HCT116 (cell line): ENCODE measurements around the gene A4GALT. TPM values are rescaled to one million over a fixed set of nuclear protein-coding genes. Genes with fewer than 3 reads are reported as not detected.

Source experiments
- ATAC-seq: fragments of 200-7000 bp; cut with Tn5 transposase; 2 replicates; pipeline ENCODE4 v1.9.1; 2020; ENCODE audit warnings: mild to moderate bottlenecking, moderate library complexity
- BruUV-seq: library from RNA; stranded (reverse); fragments of 400-500 nt; replicated peaks from 2 replicates; lab custom pipeline; 2021; lab: Mats Ljungman, UMichigan
- CTCF ChIA-PET: fragments of 300-600 bp; sonication (Branson Sonifier 250); formaldehyde crosslinking; loops from one replicate; lab custom pipeline; 2021; ENCODE audit warnings: antibody characterized with exemption; lab: Charles Lee
- POLR2A ChIA-PET: fragments of 300-600, 350-600 bp; sonication (Branson Sonifier 250); formaldehyde crosslinking; loops from one replicate; lab custom pipeline; 2021; ENCODE audit warnings: antibody characterized with exemption; lab: Charles Lee
- RAD21 ChIA-PET, 2 experiments: fragments of 300-600 bp; sonication (Branson Sonifier 250); formaldehyde crosslinking; loops; one replicate each; lab custom pipeline; 2023; ENCODE audit warnings: low total read pairs in 2 of 2; ENCODE audit not compliant: uncharacterized antibody in 2 of 2, unreplicated experiment in 2 of 2, low non-redundant PET in 1 of 2; lab: Charles Lee
- DNase-seq: peaks from one replicate; pipeline ENCODE4 v3.0.0-alpha.2; 2010; ENCODE audit warnings: low read depth, low spot score
- H2AFZ ChIP-seq: fragments of 200-600 bp; shearing (Covaris generic), sonication (generic); 2 replicates; pipeline ENCODE4 v1.6.1; 2017; ENCODE audit warnings: low read depth, mixed run types, mixed read lengths, antibody characterized with exemption, low read length; ENCODE audit not compliant: poor library complexity, severe bottlenecking
- H3K27ac ChIP-seq: 2 replicates; pipeline ENCODE4 v1.5.1; 2012; ENCODE audit warnings: low read depth, low read length
- H3K27me3 ChIP-seq: fragments of 200-600 bp; sonication (generic); 2 replicates; pipeline ENCODE4 v1.6.1; 2016; ENCODE audit warnings: mixed run types, low read length, mixed read lengths; ENCODE audit not compliant: insufficient read depth
- H3K36me3 ChIP-seq, 2 experiments: fragments of 200-500 bp in 1 of 2; fragments of 200-600 bp in 1 of 2; sonication (Bioruptor generic) in 1 of 2; sonication (generic) in 1 of 2; 2 replicates each; pipeline versions ENCODE4 v1.5.1 to v1.6.1; 2014 to 2016; ENCODE audit warnings: low read length in 2 of 2, inconsistent platforms in 1 of 2, mixed read lengths in 1 of 2, mixed run types in 1 of 2; ENCODE audit not compliant: insufficient read depth in 2 of 2, control insufficient read depth in 1 of 2
- H3K4me1 ChIP-seq, 2 experiments: fragments of 200-600 bp in 1 of 2; sonication (generic) in 1 of 2; 2 replicates each; pipeline versions ENCODE4 v1.5.1 to v1.6.1; 2012 to 2017; ENCODE audit warnings: low read length in 2 of 2, inconsistent platforms in 1 of 2, mild to moderate bottlenecking in 1 of 2, mixed read lengths in 1 of 2, mixed run types in 1 of 2, moderate library complexity in 1 of 2; ENCODE audit not compliant: insufficient read depth in 2 of 2, control insufficient read depth in 1 of 2
- H3K4me2 ChIP-seq: fragments of 200-600 bp; sonication (generic); 2 replicates; pipeline ENCODE4 v1.6.1; 2017; ENCODE audit warnings: mixed run types, low read length, mixed read lengths
- H3K4me3 ChIP-seq, 2 experiments: fragments of 200-600 bp in 1 of 2; sonication (generic) in 1 of 2; replicated peaks in 1 of 2; 2 replicates each; pipeline ENCODE4 v1.5.1; 2011 to 2016; ENCODE audit warnings: low read length in 2 of 2, control low read depth in 1 of 2, low read depth in 1 of 2, mild to moderate bottlenecking in 1 of 2, mixed read lengths in 1 of 2, mixed run types in 1 of 2
- H3K79me2 ChIP-seq: fragments of 200-600 bp; sonication (generic); 2 replicates; pipeline ENCODE4 v1.6.1; 2017; ENCODE audit warnings: mild to moderate bottlenecking, mixed run types, low read length, moderate library complexity, mixed read lengths; ENCODE audit not compliant: insufficient read depth
- H3K9ac ChIP-seq: fragments of 200-600 bp; sonication (generic); 2 replicates; pipeline ENCODE4 v1.6.1; 2016; ENCODE audit warnings: low read length, mixed read lengths
- H3K9me2 ChIP-seq: fragments of 200-600 bp; sonication (generic), shearing (Covaris generic); 2 replicates; pipeline ENCODE4 v1.6.1; 2017; ENCODE audit warnings: mixed run types, mild to moderate bottlenecking, moderate library complexity; ENCODE audit not compliant: insufficient read depth
- H3K9me3 ChIP-seq, 2 experiments: fragments of 200-500 bp in 1 of 2; fragments of 200-600 bp in 1 of 2; sonication (Bioruptor generic) in 1 of 2; sonication (generic) in 1 of 2; 2 replicates each; pipeline ENCODE4 v1.6.1; 2014 to 2017; ENCODE audit warnings: low read length in 2 of 2, mixed read lengths in 2 of 2, inconsistent platforms in 1 of 2, low read depth in 1 of 2, mild to moderate bottlenecking in 1 of 2, mixed run types in 1 of 2, moderate library complexity in 1 of 2; ENCODE audit not compliant: control insufficient read depth in 1 of 2, insufficient read depth in 1 of 2
- H4K20me1 ChIP-seq: fragments of 200-600 bp; sonication (generic), shearing (Covaris generic); 2 replicates; pipeline ENCODE4 v1.6.1; 2017; ENCODE audit warnings: mixed run types, mild to moderate bottlenecking, moderate library complexity; ENCODE audit not compliant: insufficient read depth
- ATF3 ChIP-seq: IDR thresholded peaks from 2 replicates; pipeline ENCODE4 v1.6.1; 2012
- CEBPB ChIP-seq: IDR thresholded peaks from 2 replicates; pipeline ENCODE4 v1.6.1; 2012; ENCODE audit warnings: low read depth
- CTCF ChIP-seq, 3 experiments: fragments of 200-600 bp in 1 of 3; sonication (generic) in 1 of 3; IDR thresholded peaks in 2 of 3; conservative IDR thresholded peaks in 1 of 3; 2 replicates each; pipeline ENCODE4 v1.5.1; 2012 to 2017; ENCODE audit warnings: low read depth in 2 of 3, low read length in 2 of 3, antibody characterized with exemption in 1 of 3, borderline replicate concordance in 1 of 3, control low read depth in 1 of 3, mild to moderate bottlenecking in 1 of 3, mixed read lengths in 1 of 3, mixed run types in 1 of 3, moderate library complexity in 1 of 3; ENCODE audit not compliant: insufficient read depth in 1 of 3
- EGR1 ChIP-seq: IDR thresholded peaks from 2 replicates; pipeline ENCODE4 v1.6.1; 2012; ENCODE audit warnings: low read depth
- ELF1 ChIP-seq: IDR thresholded peaks from 2 replicates; pipeline ENCODE4 v1.6.1; 2012; ENCODE audit warnings: low read depth, borderline replicate concordance
- EZH2 ChIP-seq: fragments of 200-600 bp; sonication (generic); IDR thresholded peaks from 2 replicates; pipeline ENCODE4 v1.6.1; 2017; ENCODE audit warnings: antibody characterized with exemption, mixed run types
- FOSL1 ChIP-seq: IDR thresholded peaks from 2 replicates; pipeline ENCODE4 v1.6.1; 2012; ENCODE audit warnings: low read depth
- JUND ChIP-seq: IDR thresholded peaks from 2 replicates; pipeline ENCODE4 v1.6.1; 2012
- POLR2A ChIP-seq: IDR thresholded peaks from 2 replicates; pipeline ENCODE4 v1.7.0; 2011; ENCODE audit warnings: borderline replicate concordance; ENCODE audit not compliant: insufficient read depth, insufficient read length; ENCODE audit errors: extremely low read depth
- POLR2AphosphoS5 ChIP-seq: IDR thresholded peaks from 2 replicates; pipeline ENCODE4 v1.6.1; 2011; ENCODE audit warnings: mild to moderate bottlenecking, low read depth, low read length, moderate library complexity
- RAD21 ChIP-seq: IDR thresholded peaks from 2 replicates; pipeline ENCODE4 v1.6.1; 2012; ENCODE audit warnings: low read depth, mild to moderate bottlenecking
- SIN3A ChIP-seq: IDR thresholded peaks from 2 replicates; pipeline ENCODE4 v1.6.1; 2012; ENCODE audit warnings: low read depth
- SRF ChIP-seq: IDR thresholded peaks from 2 replicates; pipeline ENCODE4 v1.6.1; 2012; ENCODE audit warnings: low read depth
- ZBTB33 ChIP-seq: IDR thresholded peaks from 2 replicates; pipeline ENCODE4 v1.6.1; 2011; ENCODE audit warnings: mild to moderate bottlenecking, low read length, moderate library complexity; ENCODE audit not compliant: insufficient replicate concordance; ENCODE audit errors: extremely low read depth
- ZFX ChIP-seq: fragments of 450-650 bp; IDR thresholded peaks from 2 replicates; pipeline ENCODE4 v1.6.1; 2017
- ZNF274 ChIP-seq: fragments of 200-500 bp; sonication (Bioruptor generic); IDR thresholded peaks from 2 replicates; pipeline ENCODE4 v1.6.1; 2014; ENCODE audit warnings: mild to moderate bottlenecking, low read depth, low read length, inconsistent platforms
- intact Hi-C: fragments of 100-400 bp; cut with micrococcal nuclease; formaldehyde crosslinking; loops from 2 replicates; pipeline ENCODE4 v1.10.0; 2022
- total RNA-seq: library from RNA; stranded (reverse); gene quantifications from one replicate; pipeline ENCODE4 v1.2.1, GENCODE V29; 2021; ENCODE audit not compliant: unreplicated experiment

Gene A4GALT
- total RNA-seq, 1 experiment from 2014 or later: 16.0 TPM

GRCh38 chr22:42646569-42647525 lies 73.8 kb downstream of the A4GALT start:
- ChIA-PET CTCF (interaction anchor here (1.1 kb wide), 1 partner anchor 26 kb away, joined by 4 read pairs; no protein-coding TSS in a partner anchor), POLR2A (interaction anchor here (1.2 to 1.3 kb wide), 2 partner anchors 31 to 32 kb away, joined by 3 to 4 read pairs; partner anchors contain the start of gene POLDIP3), RAD21 (no interaction called here)
- H2AFZ ChIP-seq: no peak overlapping the region
- H3K9ac ChIP-seq: no peak overlapping the region
- no peak overlapping the region for H3K4me2 ChIP-seq
- no peaks in the 10 kb centered on the region for H3K9me3 ChIP-seq
- TF ChIP-seq EGR1 (no peak), ZNF274 (no peak), POLR2A (no peak), SRF (no peak), ZFX (no peak), ELF1 (no peak), ATF3 (no peak), ZBTB33 (no peak), RAD21 (no peak), CEBPB (no peak), SIN3A (no peak), CTCF (IDR thresholded peaks at IDR 0.05 in 2 of 3, conservative IDR thresholded peaks at IDR 0.05 in 1 of 3; ENCODE audit: borderline replicate concordance in 1 of 3, insufficient read depth in 1 of 3, low read depth in 2 of 3, low read length in 2 of 3) (no peak), JUND (no peak), FOSL1 (no peak), POLR2AphosphoS5 (no peak), EZH2 (no peak)
- no peaks in the 10 kb centered on the region for H4K20me1 ChIP-seq
- no TSS peak for BruUV-seq
- H3K36me3 ChIP-seq: no peaks in the 10 kb centered on the region
- no peaks in the 10 kb centered on the region for H3K9me2 ChIP-seq
- H3K4me3 ChIP-seq: no peak overlapping the region
- H3K4me1 ChIP-seq: peaks cover 5 to 27% of the 10 kb centered on the region in 2 experiments; a peak in 3 of 4 replicates
- intact Hi-C loops: no loop called here
- ATAC-seq (no peak), DNase-seq (no peak)
- H3K79me2 ChIP-seq: peaks cover 68% of the 10 kb centered on the region
- no peaks in the 10 kb centered on the region for H3K27me3 ChIP-seq
- no peak overlapping the region; the same call in 1 of the 2 replicates for H3K27ac ChIP-seq
